SHP77 treated with DMSO at 0.1 percent for 48 hours (cell line): ENCODE measurements around the gene FADS3.

Experiments used
- DNase-seq: peaks from one replicate; lab custom pipeline; 2025; lab: John Stamatoyannopoulos, UW

Gene FADS3, protein sequence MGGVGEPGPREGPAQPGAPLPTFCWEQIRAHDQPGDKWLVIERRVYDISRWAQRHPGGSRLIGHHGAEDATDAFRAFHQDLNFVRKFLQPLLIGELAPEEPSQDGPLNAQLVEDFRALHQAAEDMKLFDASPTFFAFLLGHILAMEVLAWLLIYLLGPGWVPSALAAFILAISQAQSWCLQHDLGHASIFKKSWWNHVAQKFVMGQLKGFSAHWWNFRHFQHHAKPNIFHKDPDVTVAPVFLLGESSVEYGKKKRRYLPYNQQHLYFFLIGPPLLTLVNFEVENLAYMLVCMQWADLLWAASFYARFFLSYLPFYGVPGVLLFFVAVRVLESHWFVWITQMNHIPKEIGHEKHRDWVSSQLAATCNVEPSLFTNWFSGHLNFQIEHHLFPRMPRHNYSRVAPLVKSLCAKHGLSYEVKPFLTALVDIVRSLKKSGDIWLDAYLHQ

DNA sequence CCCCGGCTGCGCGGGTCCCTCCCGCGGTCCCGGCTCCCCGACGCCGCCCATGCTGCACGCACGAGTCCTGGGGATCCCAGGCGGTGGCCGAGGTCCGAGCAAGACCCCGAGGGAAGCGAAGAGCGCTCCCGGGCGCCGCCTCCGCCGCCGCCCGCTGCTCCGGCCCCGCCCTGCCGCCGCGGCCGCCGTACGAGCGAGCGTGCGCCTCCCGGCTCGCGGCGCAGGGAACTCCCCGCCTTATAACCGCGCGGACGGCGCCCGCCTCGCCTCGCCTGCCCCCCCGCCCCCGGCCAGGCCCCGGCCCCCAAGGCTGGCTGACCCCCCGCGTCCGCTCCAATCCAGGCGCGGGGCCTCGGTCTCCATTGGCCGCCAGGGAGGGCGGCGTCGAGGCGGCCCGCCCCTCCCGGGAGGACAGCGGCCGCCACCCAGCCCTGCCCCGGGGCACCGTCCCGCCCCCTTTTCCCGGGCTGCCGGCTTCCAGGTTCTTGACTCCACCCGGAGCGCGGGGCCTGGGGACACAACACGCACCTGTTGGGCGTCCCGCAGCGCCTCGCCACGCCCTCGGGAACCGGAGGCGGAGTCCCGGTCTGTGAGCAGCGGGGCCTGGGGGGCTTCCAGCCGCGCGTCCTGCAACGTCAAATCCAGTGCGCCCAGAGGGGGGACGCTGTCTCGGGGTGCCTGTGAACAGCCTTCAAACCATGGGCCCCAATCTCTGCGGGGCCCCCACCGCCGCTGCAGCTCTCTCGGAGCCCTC is at the start of gene FADS3:
Gene FADS3 (minus strand): TSS at position 215 of the 754 bp plus-strand sequence. CDS start 164 bp downstream, at position 51.
- DNase-seq: peak; percentile 67

DNA sequence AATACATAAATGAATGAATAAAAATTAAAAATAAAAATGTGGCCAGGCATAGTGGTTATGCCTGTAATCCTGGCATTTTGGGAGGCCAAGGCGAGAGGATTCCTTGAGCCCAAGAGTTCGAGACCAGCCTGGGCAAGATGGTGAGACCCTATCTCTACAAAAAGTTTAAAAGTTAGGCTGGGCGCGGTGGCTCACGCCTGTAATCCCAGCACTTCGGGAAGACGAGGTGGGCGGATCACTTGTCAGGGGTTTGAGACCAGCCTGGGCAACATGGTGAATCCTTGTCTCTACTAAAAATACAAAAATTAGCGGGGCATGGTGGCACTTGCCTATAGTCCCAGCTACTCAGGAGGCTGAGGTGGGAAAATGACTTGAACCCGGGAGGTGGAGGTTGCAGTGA is 49.1 kb upstream of the FADS3 start:
- no peak for DNase-seq

DNA sequence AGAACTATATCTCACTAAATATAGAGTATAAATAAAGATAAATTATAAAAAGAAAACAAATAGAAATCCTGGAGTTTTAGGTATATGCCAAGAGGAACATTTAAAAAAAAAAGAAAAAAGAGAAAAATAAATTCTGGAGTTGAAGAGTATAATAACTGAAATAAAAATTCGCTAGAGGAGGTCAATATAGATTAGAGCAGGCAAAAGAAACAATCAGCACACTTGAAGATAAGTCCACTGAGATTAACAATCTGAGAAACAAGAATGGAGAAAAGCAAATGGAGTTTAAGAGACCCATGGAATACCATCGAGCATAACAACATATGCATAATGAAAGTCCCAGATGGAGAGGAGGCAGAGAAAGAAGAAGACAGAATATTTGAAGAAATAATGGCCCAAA is 44.5 kb upstream of the FADS3 start:
- no peak for DNase-seq

DNA sequence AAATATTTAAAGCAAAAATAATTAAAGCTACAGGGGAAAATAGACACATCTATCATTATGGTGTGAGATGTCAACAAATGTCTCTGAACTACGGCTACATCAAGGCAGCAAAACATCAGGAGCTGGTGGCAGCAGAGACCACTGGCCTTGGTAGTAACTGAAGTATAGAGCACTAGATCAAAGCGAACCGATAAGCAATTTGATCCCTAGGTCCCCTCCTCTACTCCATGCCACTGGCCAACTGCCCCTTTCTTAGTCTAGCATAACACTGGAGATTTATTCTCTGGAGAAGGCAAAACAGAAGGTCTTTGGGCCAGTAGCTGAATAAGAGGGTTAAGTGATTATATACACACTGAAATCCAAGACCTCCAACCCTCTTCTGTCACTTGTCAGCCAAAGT is 39.6 kb upstream of the FADS3 start:
- no peak for DNase-seq

DNA sequence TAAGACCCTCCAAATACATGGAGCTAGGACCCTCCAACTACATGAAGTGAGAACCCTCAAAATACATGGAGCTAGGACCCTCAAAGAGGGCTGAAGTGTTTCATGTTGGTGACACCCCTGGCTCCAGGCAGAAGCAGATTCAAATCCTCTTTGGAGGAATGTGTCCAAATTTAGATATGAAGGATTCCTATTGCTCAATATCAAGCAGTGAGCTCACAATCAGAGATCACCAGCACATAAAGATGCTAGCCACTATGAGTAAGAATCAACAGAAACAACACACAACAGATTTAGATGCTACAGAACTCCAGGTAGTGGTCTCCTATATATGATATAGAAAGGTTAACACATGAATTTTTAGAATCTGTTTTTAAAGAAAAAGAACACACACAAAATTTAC is 37.3 kb upstream of the FADS3 start:
- DNase-seq: no peak

DNA sequence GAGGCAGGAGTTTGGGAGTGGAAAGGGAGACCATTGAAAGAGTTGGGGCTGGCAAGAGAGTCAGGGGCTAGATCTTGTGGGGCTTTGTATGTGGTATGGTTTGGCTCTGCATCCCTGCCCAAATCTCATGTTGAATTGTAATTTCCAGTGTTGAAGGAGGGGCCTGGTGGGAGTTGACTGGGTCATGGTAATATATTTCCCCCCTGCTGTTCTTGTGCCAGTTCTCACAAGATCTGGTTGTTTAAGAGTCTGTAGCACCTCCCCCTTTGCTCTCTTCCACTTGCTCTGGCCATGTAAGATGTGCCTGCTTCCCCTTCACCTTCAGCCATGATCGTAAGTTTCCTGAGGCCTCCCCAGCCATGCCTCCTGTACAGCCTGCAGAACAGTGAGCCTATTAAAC is 36.2 kb upstream of the FADS3 start:
- DNase-seq: no peak

DNA sequence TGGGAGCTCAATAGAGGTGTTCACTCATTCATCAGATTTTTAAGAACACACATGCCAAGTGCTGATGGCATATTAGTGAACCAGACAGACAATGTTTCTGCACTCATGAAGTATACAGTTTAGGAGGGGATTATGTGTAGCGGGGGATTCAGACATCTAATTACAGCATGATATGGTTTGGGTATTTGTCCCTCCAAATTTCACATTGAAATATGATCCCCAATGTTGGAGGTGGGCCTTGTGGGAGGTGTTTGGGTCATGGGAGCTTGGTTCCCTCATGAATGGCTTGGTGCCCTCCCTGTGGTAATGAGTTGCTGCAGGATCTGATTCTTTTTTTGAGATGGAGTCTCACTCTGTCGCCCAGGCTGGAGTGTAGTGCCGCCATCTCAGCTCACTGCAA is 34.9 kb upstream of the FADS3 start:
- DNase-seq: no peak

DNA sequence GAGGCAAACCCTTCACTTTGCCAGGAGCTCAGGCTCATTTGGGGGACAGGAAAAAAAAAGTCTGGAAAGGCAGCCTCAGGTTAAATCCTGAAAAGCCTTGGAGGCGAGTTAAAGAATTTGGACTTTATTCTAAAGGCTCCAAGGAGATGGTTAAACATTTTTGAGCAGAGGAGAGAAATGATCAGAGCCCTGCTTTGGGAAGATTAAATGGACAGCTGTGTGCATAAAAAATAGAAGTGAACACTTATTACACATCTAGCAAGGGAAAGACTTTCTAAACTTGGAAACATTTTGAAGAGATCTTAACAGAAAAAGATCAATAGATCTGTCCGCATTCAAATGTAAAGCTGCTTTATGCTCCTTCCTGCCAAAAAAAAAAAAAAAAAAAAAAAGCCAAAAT is 34.4 kb upstream of the FADS3 start:
- no peak for DNase-seq

DNA sequence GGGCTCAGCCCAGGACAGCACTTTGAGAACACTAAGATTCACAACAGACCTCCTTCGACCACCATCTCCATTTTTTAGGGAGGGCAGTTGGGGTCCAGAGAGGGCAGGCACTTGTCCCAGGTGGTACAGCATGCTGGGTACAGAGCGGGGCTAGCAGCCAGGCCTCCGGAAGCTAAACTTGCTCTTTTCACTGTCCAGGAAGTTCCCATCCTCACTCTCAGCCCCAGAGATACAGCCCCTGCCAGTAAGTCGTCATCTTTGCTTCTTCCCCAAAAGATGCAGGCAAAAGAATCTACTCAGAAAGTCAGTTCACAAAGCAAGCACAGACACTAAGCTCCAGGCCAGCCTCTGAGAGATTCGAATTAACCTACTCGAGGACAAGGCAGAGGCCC is 32.7 kb upstream of the FADS3 start:
- DNase-seq: no peak

DNA sequence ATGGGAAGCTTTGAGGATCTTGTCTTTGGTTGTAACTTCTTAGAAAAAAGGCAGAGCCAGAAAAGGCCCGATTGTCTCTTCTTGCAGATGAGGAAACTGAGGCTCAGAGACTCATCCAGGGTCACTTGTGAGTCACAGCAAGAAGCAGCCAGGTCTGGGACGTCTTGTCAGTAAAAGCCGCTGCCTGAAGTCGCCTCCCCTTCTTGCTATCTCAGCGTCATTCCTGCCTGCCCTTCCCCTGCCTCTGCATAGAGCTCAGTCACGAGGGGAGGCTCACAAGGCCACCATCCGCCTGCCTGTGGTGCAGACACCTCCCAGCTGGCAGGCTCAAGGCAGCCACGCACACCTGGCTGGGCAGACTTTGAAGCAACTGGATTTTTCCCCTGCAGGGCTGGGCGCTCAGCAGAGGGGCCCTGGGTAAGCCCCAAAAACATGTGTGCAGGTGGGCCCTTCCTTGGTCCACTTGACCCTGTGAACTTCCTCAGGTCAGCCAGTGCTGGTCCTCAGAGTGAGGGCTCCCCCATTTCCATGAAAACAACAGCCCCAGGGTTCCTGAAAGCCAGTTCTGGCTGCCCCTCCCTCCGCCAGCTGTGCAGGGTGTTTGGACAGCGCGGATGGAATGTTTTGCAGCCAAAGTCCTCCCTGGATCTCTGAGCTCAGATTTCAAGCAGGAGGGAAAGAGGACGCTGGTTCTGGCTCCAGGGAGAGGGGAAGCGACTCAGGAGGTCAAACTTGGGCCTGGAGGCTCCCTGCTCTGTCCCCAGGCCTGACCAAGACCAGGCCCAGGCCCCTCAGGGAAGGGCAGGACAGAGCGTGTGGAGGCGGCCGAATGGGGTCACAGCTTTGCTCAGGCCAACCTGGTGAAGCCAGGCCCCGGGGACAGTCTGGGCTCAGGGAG is 32.1 kb upstream of the FADS3 start:
- no peak for DNase-seq

DNA sequence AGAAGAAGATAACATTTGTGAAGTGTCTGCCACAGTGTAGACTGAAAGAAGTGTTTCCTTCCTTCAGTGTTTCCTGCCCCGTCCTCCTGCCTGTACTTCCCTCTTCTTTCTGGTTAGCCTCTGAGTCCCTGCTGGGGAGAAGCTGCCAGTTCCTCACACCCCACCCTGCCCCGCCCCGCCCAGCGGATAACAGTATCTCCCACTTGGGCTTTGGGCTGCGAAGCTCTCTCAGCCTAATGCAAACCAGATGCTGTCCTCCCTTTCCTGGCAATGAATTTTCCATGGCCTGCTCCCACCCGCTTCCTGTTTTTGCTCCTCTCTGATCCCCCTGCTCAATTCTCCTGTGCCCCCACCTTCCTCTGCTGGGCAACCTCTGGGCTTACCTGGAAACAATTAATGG is 31.2 kb upstream of the FADS3 start:
- no peak for DNase-seq

DNA sequence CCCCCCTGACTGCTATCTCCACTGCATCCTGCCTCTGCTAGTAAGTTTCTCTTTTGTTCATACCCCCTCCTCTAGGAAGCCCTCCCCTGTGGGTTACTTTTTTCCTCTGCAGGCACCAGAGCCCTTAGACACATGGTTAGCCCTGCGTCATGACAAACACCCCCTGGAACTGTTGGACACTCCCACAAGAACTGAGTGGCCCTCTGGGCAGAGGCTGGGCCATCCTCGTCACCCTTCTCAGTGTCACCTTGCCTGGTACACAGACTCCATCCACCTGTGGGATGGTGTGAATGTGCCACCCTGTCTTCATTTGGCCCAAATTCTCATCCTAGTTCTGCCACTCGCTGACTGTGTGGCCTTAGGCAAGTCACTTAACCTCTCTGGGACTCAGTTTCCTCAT is 30.1 kb upstream of the FADS3 start:
- DNase-seq: no peak

DNA sequence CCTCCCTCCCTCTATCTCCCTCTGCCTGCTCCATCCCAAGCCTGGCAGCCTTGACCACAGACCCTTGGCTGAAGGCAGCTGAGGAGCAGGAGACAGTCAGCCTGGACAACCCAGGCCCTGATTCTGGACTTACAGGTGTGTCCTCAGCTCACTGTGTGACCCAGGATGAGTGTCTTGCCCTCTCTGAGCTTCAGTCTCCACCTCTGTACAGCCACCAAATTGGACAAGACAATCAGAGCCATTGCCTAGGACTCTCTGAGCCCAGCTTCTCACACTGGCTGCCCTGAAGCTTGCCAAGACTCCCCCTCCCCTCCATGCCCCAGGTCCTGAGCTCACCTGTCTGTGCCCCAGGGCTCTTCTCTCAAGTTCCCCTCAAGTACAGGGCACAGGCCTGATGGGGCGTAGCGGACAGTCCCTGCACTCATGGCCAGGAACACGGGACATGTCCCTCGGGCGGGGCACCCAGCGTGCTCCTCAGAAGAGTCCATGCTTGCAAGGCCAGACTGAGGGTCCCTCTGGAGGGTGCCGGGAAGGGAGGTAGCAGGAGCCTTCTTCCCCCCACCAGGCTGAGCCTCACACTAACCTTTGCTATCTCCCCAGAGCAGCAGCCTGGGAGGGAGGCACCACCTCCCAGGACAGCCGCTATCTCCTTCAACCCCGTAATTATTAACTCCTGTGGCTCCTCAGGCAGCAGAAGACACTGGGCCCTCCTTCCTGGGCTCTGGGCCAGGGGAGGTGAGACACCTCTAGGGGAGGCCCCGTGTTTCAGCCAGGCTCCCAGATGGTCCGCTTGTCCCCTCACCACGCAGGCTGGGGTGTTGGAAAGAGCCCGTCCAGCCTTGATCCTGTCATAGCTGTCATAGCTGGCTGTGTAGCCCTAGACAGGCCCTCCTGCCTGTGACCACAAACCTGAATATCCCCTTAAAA is 28.6 kb upstream of the FADS3 start:
- DNase-seq: no peak

DNA sequence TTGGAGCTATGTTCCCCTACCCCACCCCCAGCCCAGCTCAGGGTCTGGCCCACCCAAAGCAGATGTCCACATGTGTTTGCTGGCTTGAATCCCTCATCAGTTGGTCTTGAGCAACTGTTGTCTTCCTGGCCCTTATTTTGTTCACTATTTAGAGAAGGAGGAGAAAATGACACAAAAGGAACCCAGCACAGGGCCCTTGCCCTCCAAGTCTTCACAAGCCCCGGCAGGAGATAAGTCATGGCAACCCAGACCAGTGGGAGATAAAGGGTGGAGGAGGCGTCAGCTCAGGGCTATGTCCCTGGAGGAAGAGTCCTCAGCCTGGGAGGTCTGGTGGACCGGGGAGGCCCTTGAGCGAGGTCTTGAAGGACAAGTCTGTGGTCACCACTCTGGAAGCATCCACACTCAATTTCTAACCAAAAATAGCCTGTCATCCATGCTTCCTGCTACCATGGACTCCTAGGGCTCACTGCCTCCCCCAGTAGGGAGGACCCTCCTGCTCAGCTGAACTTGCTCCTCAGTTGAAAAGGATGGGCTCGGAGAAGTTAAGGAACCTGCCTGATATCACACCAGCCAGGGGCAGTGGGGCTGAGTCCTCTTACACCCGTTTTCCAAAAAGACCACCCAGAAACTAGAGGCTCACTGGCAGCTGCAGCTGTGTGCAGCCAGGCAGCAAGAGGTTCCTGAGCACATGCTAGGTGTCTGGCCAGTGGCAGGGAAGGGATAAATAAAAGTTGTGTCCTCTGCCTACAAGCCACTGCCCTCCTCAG is 27.8 kb upstream of the FADS3 start:
- DNase-seq: no peak

DNA sequence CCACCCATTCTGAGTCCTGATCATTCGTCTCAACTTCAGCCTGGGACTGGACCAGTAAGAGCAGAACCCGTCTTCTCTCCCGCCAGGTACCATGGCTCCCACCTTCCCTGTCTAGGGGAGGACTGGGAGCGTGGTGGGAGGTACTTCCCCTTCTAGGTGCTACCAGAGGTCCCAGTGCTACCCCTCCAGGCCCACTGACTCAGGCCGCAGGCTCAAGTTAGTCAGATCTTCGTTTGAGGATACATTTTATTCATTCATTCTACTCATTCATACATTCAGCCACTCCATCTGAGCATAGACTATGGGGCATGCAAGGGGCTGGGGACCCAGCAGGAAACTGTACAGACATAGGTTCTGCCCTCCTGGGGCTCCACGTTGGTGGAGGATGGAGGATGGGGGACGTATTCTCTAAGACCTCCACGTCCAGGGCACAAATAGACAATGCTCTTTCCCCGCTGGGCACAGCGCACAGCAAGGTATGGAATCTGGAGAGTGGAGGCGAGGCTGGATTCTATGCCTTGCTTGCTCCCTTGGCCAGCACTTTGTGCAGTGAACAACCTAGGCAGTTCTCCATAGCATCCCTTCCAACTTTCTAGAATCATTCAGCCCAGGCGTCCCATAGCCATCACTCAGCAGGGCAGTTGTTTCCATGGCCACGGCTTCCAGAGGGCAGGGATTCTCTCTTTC is 27.0 kb upstream of the FADS3 start:
- DNase-seq: no peak

DNA sequence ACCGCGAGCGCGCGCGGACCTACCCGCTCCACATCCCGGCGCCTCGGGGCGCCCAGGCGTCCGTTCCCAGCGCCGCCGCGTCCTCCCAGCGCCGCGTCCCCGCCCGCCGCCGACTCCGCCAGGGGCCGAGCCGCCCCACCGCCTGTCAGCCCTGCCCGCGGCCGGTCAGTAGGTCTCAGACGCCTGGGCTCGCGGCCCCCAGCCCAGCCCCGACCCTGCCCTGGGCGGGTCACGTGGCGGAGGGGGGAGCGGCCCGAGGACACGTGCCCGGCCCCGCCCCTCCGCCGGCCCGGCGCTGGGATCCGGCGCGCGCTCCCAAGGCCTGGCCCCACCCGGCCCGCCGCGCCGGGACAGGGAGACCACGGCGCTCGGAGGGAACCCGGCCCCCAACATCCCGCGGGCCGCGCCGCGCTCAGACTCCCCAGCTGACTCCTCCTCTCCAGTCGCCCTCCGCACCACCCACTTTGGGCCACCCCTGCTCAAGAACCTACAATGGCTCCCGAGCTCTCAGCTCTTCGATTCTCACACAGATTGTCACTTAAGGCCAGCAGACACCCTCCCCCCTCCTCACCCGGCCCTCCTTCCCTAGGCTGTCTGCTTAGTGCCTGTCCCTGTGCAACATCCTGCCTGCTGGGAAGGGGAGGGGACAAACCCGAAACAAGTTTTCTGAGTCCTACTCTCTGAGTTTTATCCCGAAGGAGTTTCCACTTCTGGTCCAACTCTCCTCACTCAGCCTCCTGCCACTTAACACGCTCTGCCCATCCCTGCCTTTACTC is 26.2 kb upstream of the FADS3 start, which contains the start of gene RAB3IL1:
Gene RAB3IL1 (minus strand): TSS at position 233 of the 776 bp plus-strand sequence. CDS start 199 bp downstream, at position 34.
- no peak for DNase-seq

DNA sequence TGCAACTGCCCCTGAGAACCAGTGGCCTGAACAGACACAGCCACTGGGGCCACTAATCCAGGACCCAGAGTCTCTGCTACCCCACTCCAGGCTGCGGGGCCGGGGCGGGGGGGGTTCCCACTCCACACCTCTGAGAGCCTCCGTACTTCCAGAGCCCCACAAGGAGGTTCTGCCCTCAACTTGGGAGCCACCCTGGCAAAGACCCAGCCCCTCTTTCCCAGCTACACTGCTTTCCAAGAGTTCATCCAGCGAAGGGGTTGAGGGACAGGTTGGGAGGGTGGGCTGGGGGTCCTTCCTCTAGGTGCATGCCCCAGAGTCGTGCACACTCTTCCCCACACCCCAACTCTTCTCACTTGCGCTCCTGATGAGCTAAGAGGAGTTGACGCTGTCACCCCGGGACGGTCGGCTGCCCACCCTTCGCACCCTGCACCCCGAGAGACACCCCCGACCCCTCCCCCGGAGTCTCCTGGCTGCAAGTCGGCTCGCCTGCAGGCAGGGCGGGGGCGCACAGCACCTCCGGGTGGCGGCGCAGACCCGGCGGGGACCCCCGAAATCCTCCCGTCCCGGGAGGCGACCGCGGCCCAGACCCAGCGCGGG is 25.5 kb upstream of the FADS3 start:
- DNase-seq: no peak

DNA sequence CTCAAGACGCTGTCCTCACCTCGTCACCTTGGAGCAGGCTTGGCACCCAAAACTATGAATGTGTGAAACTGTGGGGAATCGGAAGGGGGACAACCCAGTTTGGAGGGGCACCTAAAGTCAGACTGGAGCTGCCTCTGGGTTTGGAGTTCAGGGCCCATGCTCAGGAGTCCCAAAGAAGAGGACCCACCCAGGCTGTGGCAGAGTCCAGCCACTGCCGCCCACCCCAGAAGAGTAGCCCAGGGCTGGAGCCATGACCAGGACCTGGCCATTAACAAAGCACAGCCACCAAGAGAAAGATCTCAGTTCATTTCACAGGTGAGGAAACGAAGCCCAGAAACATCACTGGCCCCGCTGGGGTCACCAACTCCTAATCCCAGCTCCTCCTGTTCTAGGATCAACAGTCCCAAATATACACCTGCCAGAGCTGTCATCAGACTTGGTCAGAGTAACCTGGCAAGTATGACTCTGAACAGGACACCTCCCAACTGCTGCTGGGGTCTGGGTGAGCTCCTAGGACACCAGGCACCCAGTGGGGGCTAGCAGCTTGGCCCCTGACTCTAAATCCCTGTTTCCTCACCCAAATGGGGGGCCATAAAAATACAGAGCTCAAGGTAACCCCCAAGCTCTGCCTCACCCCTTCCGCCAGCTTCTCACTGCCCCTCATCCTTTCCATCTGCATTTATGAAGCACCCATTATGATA is 23.3 kb upstream of the FADS3 start:
- no peak for DNase-seq
